GM23248 (cell line): ENCODE measurements around the gene UVRAG. TPM values are rescaled to one million over a fixed set of nuclear protein-coding genes. Genes with fewer than 3 reads are reported as not detected.

Source experiments
- DNase-seq: peaks from one replicate; pipeline ENCODE4 v3.0.0-alpha.2; 2015
- H2AFZ ChIP-seq: fragments of 200-600 bp; sonication (generic); 2 replicates; pipeline ENCODE4 v1.6.1; 2016; ENCODE audit warnings: antibody characterized with exemption
- H3F3A ChIP-seq: fragments of 200-600 bp; sonication (generic); 2 replicates; pipeline ENCODE4 v1.6.1; 2016; ENCODE audit warnings: mild to moderate bottlenecking, antibody characterized with exemption, mixed run types; ENCODE audit not compliant: insufficient read depth
- H3K27ac ChIP-seq: fragments of 200-600 bp; sonication (generic); 2 replicates; pipeline ENCODE4 v1.5.1; 2016; ENCODE audit warnings: mild to moderate bottlenecking
- H3K27me3 ChIP-seq: fragments of 200-600 bp; sonication (generic); replicated peaks from 2 replicates; pipeline ENCODE4 v1.6.1; 2016; ENCODE audit warnings: mild to moderate bottlenecking; ENCODE audit not compliant: insufficient read depth
- H3K36me3 ChIP-seq: fragments of 200-600 bp; sonication (generic); 2 replicates; pipeline ENCODE4 v1.6.1; 2016; ENCODE audit warnings: low read depth, mild to moderate bottlenecking
- H3K4me1 ChIP-seq: fragments of 200-600 bp; sonication (generic); 2 replicates; pipeline ENCODE4 v1.6.1; 2016; ENCODE audit warnings: mild to moderate bottlenecking; ENCODE audit not compliant: insufficient read depth
- H3K4me2 ChIP-seq: fragments of 200-600 bp; sonication (generic); one replicate; pipeline ENCODE4 v1.6.1; 2016; ENCODE audit warnings: mild to moderate bottlenecking; ENCODE audit not compliant: unreplicated experiment
- H3K4me3 ChIP-seq: fragments of 200-600 bp; sonication (generic); 2 replicates; pipeline ENCODE4 v1.5.1; 2016; ENCODE audit warnings: mild to moderate bottlenecking
- H3K79me2 ChIP-seq: fragments of 200-600 bp; sonication (generic); 2 replicates; pipeline ENCODE4 v1.6.1; 2016; ENCODE audit warnings: mild to moderate bottlenecking; ENCODE audit not compliant: insufficient read depth
- H3K9ac ChIP-seq: fragments of 200-600 bp; sonication (generic); 2 replicates; pipeline ENCODE4 v1.6.1; 2016; ENCODE audit warnings: mild to moderate bottlenecking
- H3K9me2 ChIP-seq: fragments of 200-600 bp; sonication (generic); 2 replicates; pipeline ENCODE4 v1.6.1; 2016; ENCODE audit warnings: mixed run types, mild to moderate bottlenecking, moderate library complexity; ENCODE audit not compliant: insufficient read depth
- H3K9me3 ChIP-seq: fragments of 200-600 bp; sonication (generic); one replicate; pipeline ENCODE4 v1.6.1; 2017; ENCODE audit warnings: low read depth
- H4K20me1 ChIP-seq: fragments of 200-600 bp; sonication (generic); 2 replicates; pipeline ENCODE4 v1.6.0; 2016; ENCODE audit not compliant: insufficient read depth
- EZH2 ChIP-seq: fragments of 200-600 bp; sonication (generic); IDR thresholded peaks from 2 replicates; pipeline ENCODE4 v1.6.1; 2018; ENCODE audit warnings: antibody characterized with exemption, mild to moderate bottlenecking; ENCODE audit not compliant: insufficient read depth, poor library complexity, severe bottlenecking
- EZH2phosphoT487 ChIP-seq: fragments of 200-600 bp; sonication (generic); IDR thresholded peaks from 2 replicates; pipeline ENCODE4 v1.6.1; 2018; ENCODE audit warnings: antibody characterized with exemption, moderate library complexity, mild to moderate bottlenecking, low read depth; ENCODE audit not compliant: insufficient read depth
- WGBS, 2 experiments: methylation state at CpG; one replicate each; pipeline ENCODE4 v1.1.6; 2015 to 2017; ENCODE audit warnings: low lambda C conversion rate in 2 of 2, low coverage in 1 of 2; ENCODE audit errors: missing lambda C conversion rate in 2 of 2; 5-methylcytosine and 5-hydroxymethylcytosine counted together
- in situ Hi-C: fragments of 300-500 bp; cut with MboI; formaldehyde crosslinking; loops from 2 replicates; pipeline ENCODE4 v1.15.0; 2020
- polyA plus RNA-seq: library from polyadenylated mRNA; unstranded; fragments of >200 nt; fragmentation: Nextera tagmentation; extraction: Ambion mirVana; gene quantifications from 2 replicates; pipeline ENCODE4 v1.2.1, GENCODE V29; 2016
- small RNA-seq: library from RNA; depleted of rRNA; stranded (forward); fragments of <200 nt; gene quantifications from one replicate; pipeline ENCODE3, GENCODE V24; 2014; ENCODE audit warnings: low read depth, low replicate concordance
- total RNA-seq: library from RNA; depleted of rRNA; stranded (reverse); fragments of >200 nt; shearing (Covaris generic); gene quantifications from 2 replicates; pipeline ENCODE4 v1.2.3, GENCODE V29; 2014; rRNA removed

The UVRAG gene
- total and polyA plus RNA-seq, 2 experiments from 2014 or later, result 9.9 to 11.0 TPM

- Histone ChIP-seq H3K4me2 (no peak overlapping the region), H3K27me3 (no peaks in the 10 kb centered on the region), H3K4me3 (no peak overlapping the region), H3K36me3 (no peaks in the 10 kb centered on the region), H3K9me3 (no peaks in the 10 kb centered on the region), H3K9ac (no peak overlapping the region), H2AFZ (no peak overlapping the region), H3K79me2 (no peaks in the 10 kb centered on the region), H3K27ac (no peak overlapping the region), H4K20me1 (no peaks in the 10 kb centered on the region), H3F3A (no peaks in the 10 kb centered on the region), H3K4me1 (no peaks in the 10 kb centered on the region), H3K9me2 (no peaks in the 10 kb centered on the region)
- TF ChIP-seq EZH2 (no peak), EZH2phosphoT487 (no peak)
- DNase-seq, result no peak
- WGBS, 2 experiments, result 91 to 100% methylated on average over 4 of the region's 4 CpGs
- in situ Hi-C loops, result no loop called here
Observed at GRCh38 chr11:76188873-76189272, 373.9 kb downstream of the UVRAG start.

DNA sequence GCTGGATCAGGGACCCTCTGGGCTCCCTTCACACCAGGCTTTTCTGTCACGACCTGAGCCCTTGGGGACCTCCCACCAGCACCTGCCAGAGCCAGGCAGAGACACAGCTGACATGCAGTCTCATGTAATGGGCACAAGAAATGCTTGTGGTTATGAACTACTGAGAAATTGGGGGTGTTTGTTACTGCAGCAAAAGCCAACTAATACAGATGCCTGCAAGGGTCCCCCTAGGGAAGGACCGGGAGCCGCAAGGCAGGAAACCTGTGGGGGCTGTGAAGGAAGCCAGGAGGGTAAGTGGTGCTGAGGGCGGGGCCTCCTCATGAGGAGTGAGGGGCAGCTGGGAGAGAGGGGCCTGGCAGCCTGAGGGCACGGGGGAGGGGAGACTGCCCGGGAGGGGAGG, 374.7 kb downstream of the UVRAG start:
- no peak overlapping the region for H3K4me2 ChIP-seq
- in situ Hi-C loops, result no loop called here
- no peaks in the 10 kb centered on the region for H3K9me2 ChIP-seq
- WGBS, 2 experiments, result 81 to 87% methylated on average over 4 to 6 of the region's 6 CpGs
- no peak for DNase-seq
- no peaks in the 10 kb centered on the region for H3K36me3 ChIP-seq
- no peaks in the 10 kb centered on the region for H4K20me1 ChIP-seq
- H3K27ac ChIP-seq, result no peak overlapping the region
- no peaks in the 10 kb centered on the region for H3K9me3 ChIP-seq
- H3K79me2 ChIP-seq, result no peaks in the 10 kb centered on the region
- TF ChIP-seq EZH2 (no peak), EZH2phosphoT487 (no peak)
- H3K27me3 ChIP-seq, result no peaks in the 10 kb centered on the region
- H3K9ac ChIP-seq, result no peak overlapping the region
- no peak overlapping the region for H2AFZ ChIP-seq
- H3K4me3 ChIP-seq, result no peak overlapping the region
- H3F3A ChIP-seq, result no peaks in the 10 kb centered on the region
- no peaks in the 10 kb centered on the region for H3K4me1 ChIP-seq

DNA sequence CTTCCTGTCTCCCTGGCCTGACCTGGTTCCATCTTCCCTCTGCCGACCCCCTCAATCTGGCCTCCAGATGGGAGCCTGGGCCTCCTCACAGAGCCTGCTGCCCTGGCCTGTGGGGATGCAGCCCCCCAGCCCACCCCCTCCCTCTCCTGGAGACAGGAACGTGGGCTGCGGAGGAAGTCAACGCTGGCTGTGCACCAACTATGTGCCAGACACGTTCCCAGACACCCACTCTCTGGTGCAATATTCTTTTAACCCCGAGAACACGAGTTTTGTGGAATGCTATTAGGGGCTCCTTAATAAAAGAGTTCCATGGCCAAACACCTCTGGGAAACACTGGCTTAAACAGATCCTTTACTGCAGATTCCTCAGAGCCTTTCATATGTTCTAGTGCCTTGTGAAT, 375.4 kb downstream of the UVRAG start:
- DNase-seq, result no peak
- no peaks in the 10 kb centered on the region for H3K9me3 ChIP-seq
- no peak overlapping the region for H2AFZ ChIP-seq
- H4K20me1 ChIP-seq, result no peaks in the 10 kb centered on the region
- H3K27me3 ChIP-seq, result no peaks in the 10 kb centered on the region
- no peak overlapping the region for H3K9ac ChIP-seq
- H3F3A ChIP-seq, result no peaks in the 10 kb centered on the region
- H3K36me3 ChIP-seq, result no peaks in the 10 kb centered on the region
- no peaks in the 10 kb centered on the region for H3K4me1 ChIP-seq
- no peaks in the 10 kb centered on the region for H3K9me2 ChIP-seq
- H3K27ac ChIP-seq, result no peak overlapping the region
- in situ Hi-C loops, result no loop called here
- no peaks in the 10 kb centered on the region for H3K79me2 ChIP-seq
- no peak for TF ChIP-seq EZH2
- no peak for TF ChIP-seq EZH2phosphoT487
- no peak overlapping the region for H3K4me3 ChIP-seq
- 23 to 29% methylated on average over 7 of the region's 7 CpGs for WGBS, 2 experiments
- H3K4me2 ChIP-seq, result no peak overlapping the region

Small RNAs within 50 kb of the gene (small RNA-seq; reads per million reads assigned to genes)
- gene RF00019 (not detected), gene RNA5SP344 (not detected)

Other genes starting within 250 kb of the UVRAG start
- 5.2 and 9.9 TPM in 2 replicates for gene MAP6, start 146.2 kb upstream of the UVRAG start, total RNA-seq
- 3.0 and 3.4 TPM in 2 replicates for gene MAP6, start 146.2 kb upstream of the UVRAG start, polyA plus RNA-seq
- not detected in 2 replicates for gene MOGAT2, start 97.4 kb upstream of the UVRAG start, total RNA-seq
- gene MOGAT2, start 97.4 kb upstream of the UVRAG start, polyA plus RNA-seq, result not detected in 2 replicates
- gene DGAT2, start 46.4 kb upstream of the UVRAG start, total RNA-seq, result 7.6 and 10.0 TPM in 2 replicates
- 7.5 and 8.8 TPM in 2 replicates for gene DGAT2, start 46.4 kb upstream of the UVRAG start, polyA plus RNA-seq